GM19351 (cell line): ENCODE measurements around the gene NUP93.
A peak's percentile ranks its signal among the peaks of the same experiment; 100 is the strongest.

Experiments used
- ATAC-seq: cut with Tn5 transposase; IDR thresholded peaks from one replicate; pipeline ENCODE4 v1.9.1; 2021; ENCODE audit warnings: mild to moderate bottlenecking, moderate library complexity; ENCODE audit not compliant: unreplicated experiment

NUP93 gene

GRCh38 chr16:56842133-56842532 is 112.2 kb downstream of the NUP93 start:
- ATAC-seq = no peak

GRCh38 chr16:56844056-56844455 is 114.1 kb downstream of the NUP93 start:
- no peak for ATAC-seq

- no peak for ATAC-seq
Measured at GRCh38 chr16:56847173-56847910, 117.4 kb downstream of the NUP93 start.

GRCh38 chr16:56848029-56848936 is 118.4 kb downstream of the NUP93 start:
- no peak for ATAC-seq

- ATAC-seq = no peak
Measured at GRCh38 chr16:56848955-56849689, 119.2 kb downstream of the NUP93 start.

- ATAC-seq = no peak
Measured at GRCh38 chr16:56849690-56850680, 120.1 kb downstream of the NUP93 start.

- no peak for ATAC-seq
Measured at GRCh38 chr16:56851671-56852400, 121.9 kb downstream of the NUP93 start.

- ATAC-seq = no peak
Measured at GRCh38 chr16:56852401-56852730, 122.4 kb downstream of the NUP93 start.

- no peak for ATAC-seq
Measured at GRCh38 chr16:56852968-56853367, 123.0 kb downstream of the NUP93 start.

GRCh38 chr16:56855201-56855600 is 125.3 kb downstream of the NUP93 start:
- ATAC-seq = no peak

- no peak for ATAC-seq
Measured at GRCh38 chr16:56855946-56856345, 126.0 kb downstream of the NUP93 start.

- ATAC-seq = no peak
Measured at GRCh38 chr16:56856876-56857447, 127.0 kb downstream of the NUP93 start.

GRCh38 chr16:56858374-56858773 is 128.4 kb downstream of the NUP93 start:
- ATAC-seq = no peak

GRCh38 chr16:56859636-56860035 is 129.7 kb downstream of the NUP93 start:
- ATAC-seq = no peak

GRCh38 chr16:56860226-56861020 is 130.5 kb downstream of the NUP93 start:
- peak; percentile 72 for ATAC-seq

GRCh38 chr16:56861092-56861610 is 131.2 kb downstream of the NUP93 start:
- ATAC-seq = no peak

- no peak for ATAC-seq
Measured at GRCh38 chr16:56861756-56862155, 131.8 kb downstream of the NUP93 start.

- no peak for ATAC-seq
Measured at GRCh38 chr16:56862776-56863175, 132.8 kb downstream of the NUP93 start.
